Astrocyte of the hippocampus (primary cell): ENCODE measurements around the gene MYO1C.
"Not testable (repeated sequence)": the region's sequence is repeated elsewhere in the genome, so short reads cannot be mapped to it uniquely, and the experiment has no call there.

Experiments used
- DNase-seq: peaks from one replicate; pipeline ENCODE4 v3.0.0; 2011; ENCODE audit warnings: low read depth, low spot score

Gene MYO1C

GRCh38 chr17:1467898-1468492, 24.5 kb downstream of the MYO1C start:
- no peak for DNase-seq

GRCh38 chr17:1467258-1467657, 25.2 kb downstream of the MYO1C start:
- no peak for DNase-seq

- DNase-seq = no peak
Observed at GRCh38 chr17:1464186-1464585, 28.3 kb downstream of the MYO1C start.

GRCh38 chr17:1462164-1463112, 30.0 kb downstream of the MYO1C start:
- no peak for DNase-seq

- DNase-seq = no peak
Observed at GRCh38 chr17:1461198-1461944, 31.1 kb downstream of the MYO1C start.

GRCh38 chr17:1460233-1460632, 32.3 kb downstream of the MYO1C start:
- DNase-seq = peak; percentile 51

GRCh38 chr17:1455797-1456599, 36.5 kb downstream of the MYO1C start, which contains the start of gene CRK:
Gene CRK, minus strand, starts transcription at chr17:1456232. Its CDS starts 115 bp downstream, at chr17:1456117.
- peak; percentile 99 for DNase-seq

- DNase-seq = peak; percentile 86
Observed at GRCh38 chr17:1455291-1455796, 37.1 kb downstream of the MYO1C start.

GRCh38 chr17:1454541-1454940, 37.9 kb downstream of the MYO1C start:
- DNase-seq = no peak

GRCh38 chr17:1453694-1454093, 38.8 kb downstream of the MYO1C start:
- not testable (repeated sequence) for DNase-seq

- DNase-seq = no peak
Observed at GRCh38 chr17:1452836-1453235, 39.6 kb downstream of the MYO1C start.

- not testable (repeated sequence) for DNase-seq
Observed at GRCh38 chr17:1450261-1450660, 42.2 kb downstream of the MYO1C start.

GRCh38 chr17:1449412-1449967, 43.0 kb downstream of the MYO1C start:
- no peak for DNase-seq

- DNase-seq = no peak
Observed at GRCh38 chr17:1447052-1447451, 45.4 kb downstream of the MYO1C start.

- no peak for DNase-seq
Observed at GRCh38 chr17:1446201-1446600, 46.3 kb downstream of the MYO1C start.

GRCh38 chr17:1445695-1446094, 46.8 kb downstream of the MYO1C start:
- DNase-seq = not testable (repeated sequence)

GRCh38 chr17:1442721-1443120, 49.8 kb downstream of the MYO1C start:
- DNase-seq = not testable (repeated sequence)

- no peak for DNase-seq
Observed at GRCh38 chr17:1442187-1442586, 50.3 kb downstream of the MYO1C start.

GRCh38 chr17:1440921-1441320, 51.6 kb downstream of the MYO1C start:
- DNase-seq = no peak

- peak; percentile 57 for DNase-seq
Observed at GRCh38 chr17:1438593-1439083, 53.8 kb downstream of the MYO1C start.

GRCh38 chr17:1435326-1435725, 57.2 kb downstream of the MYO1C start:
- DNase-seq = no peak
